B cell (primary cell): ENCODE results near the gene STYXL1. TPM values are rescaled to one million over a fixed set of nuclear protein-coding genes. Genes with fewer than 3 reads are reported as not detected.
A peak's percentile ranks its signal among the peaks of the same experiment; 100 is the strongest.

Experiments used
- ATAC-seq: fragments of 200-7000 bp; cut with Tn5 transposase; one replicate; pipeline ENCODE4 v1.10.0; 2021; ENCODE audit warnings: low read depth, mild to moderate bottlenecking, moderate number of reproducible peaks, moderate library complexity
- CTCF ChIA-PET: fragments of 350-600 bp; sonication (Branson Sonifier 250); formaldehyde crosslinking; loops from one replicate; lab custom pipeline; 2021; ENCODE audit warnings: antibody characterized with exemption, inconsistent platforms; lab: Charles Lee
- POLR2A ChIA-PET: fragments of 350-600 bp; sonication (Branson Sonifier 250); formaldehyde crosslinking; loops from one replicate; lab custom pipeline; 2021; ENCODE audit warnings: antibody characterized with exemption; lab: Charles Lee
- DNase-seq: peaks from one replicate; pipeline ENCODE4 v3.0.0; 2013
- H2AFZ ChIP-seq: 2 replicates; pipeline ENCODE4 v1.6.1; 2012; ENCODE audit warnings: mild to moderate bottlenecking, low read depth, low read length; ENCODE audit not compliant: insufficient read depth, poor library complexity, severe bottlenecking
- H3K27ac ChIP-seq, 2 donors: 1 replicate in 1 of 2; 2 replicates in 1 of 2; pipeline ENCODE4 v1.5.1; 2012 to 2013; ENCODE audit warnings: low read length in 2 of 2, mild to moderate bottlenecking in 2 of 2, moderate library complexity in 1 of 2
- H3K27me3 ChIP-seq, 4 experiments: fragments of 200-600 bp in 1 of 4; sonication (generic) in 1 of 4; replicated peaks in 1 of 4; 1 replicate in 2 of 4; 2 replicates in 2 of 4; pipeline versions ENCODE4 v1.6.1 to v1.7.0; 2013 to 2016; ENCODE audit warnings: low read length in 3 of 4, mild to moderate bottlenecking in 2 of 4, mixed read lengths in 1 of 4, moderate library complexity in 1 of 4; ENCODE audit not compliant: insufficient read depth in 4 of 4, control insufficient read depth in 3 of 4; ENCODE audit errors: control extremely low read depth in 1 of 4
- H3K36me3 ChIP-seq, 2 experiments: replicated peaks in 1 of 2; 1 replicate in 1 of 2; 2 replicates in 1 of 2; pipeline versions ENCODE4 v1.6.1 to v1.7.1; 2013; ENCODE audit warnings: low read length in 1 of 2; ENCODE audit not compliant: insufficient read depth in 2 of 2, control insufficient read depth in 1 of 2; ENCODE audit errors: control extremely low read depth in 1 of 2, extremely low read depth in 1 of 2
- H3K4me1 ChIP-seq, 2 donors: fragments of 200-600 bp in 1 of 2; sonication (generic) in 1 of 2; 1 replicate in 1 of 2; 2 replicates in 1 of 2; pipeline versions ENCODE4 v1.5.1 to v1.6.1; 2013 to 2017; ENCODE audit warnings: low read length in 2 of 2; ENCODE audit not compliant: control insufficient read depth in 2 of 2, insufficient read depth in 2 of 2
- H3K4me2 ChIP-seq: replicated peaks from 2 replicates; pipeline ENCODE3; 2012; ENCODE audit warnings: mild to moderate bottlenecking, low read depth, low read length; ENCODE audit not compliant: poor library complexity, severe bottlenecking
- H3K4me3 ChIP-seq, 5 experiments: fragments of 200-600 bp in 1 of 5; sonication (generic) in 1 of 5; 1 replicate in 3 of 5; 2 replicates in 2 of 5; pipeline versions ENCODE4 v1.5.1 to v1.7.0; 2011 to 2016; ENCODE audit warnings: low read length in 4 of 5, mild to moderate bottlenecking in 4 of 5, low read depth in 2 of 5, control low read depth in 1 of 5, moderate library complexity in 1 of 5; ENCODE audit not compliant: insufficient read depth in 1 of 5; ENCODE audit errors: control extremely low read depth in 1 of 5, extremely low read depth in 1 of 5
- H3K79me2 ChIP-seq: fragments of 200-600 bp; sonication (generic); one replicate; pipeline ENCODE4 v1.6.0; 2016; ENCODE audit warnings: low read length; ENCODE audit not compliant: control insufficient read depth, insufficient read depth
- H3K9ac ChIP-seq: fragments of 200-600 bp; sonication (generic); 2 replicates; pipeline ENCODE4 v1.6.1; 2017; ENCODE audit warnings: mild to moderate bottlenecking, low read length, moderate library complexity
- H3K9me3 ChIP-seq, 3 donors: one replicate each; pipeline versions ENCODE4 v1.6.1 to v1.7.1; 2013; ENCODE audit warnings: low read length in 2 of 3; ENCODE audit not compliant: control insufficient read depth in 2 of 3, insufficient read depth in 1 of 3; ENCODE audit errors: control extremely low read depth in 1 of 3
- H4K20me1 ChIP-seq: 2 replicates; pipeline ENCODE4 v1.6.0; 2012; ENCODE audit warnings: mild to moderate bottlenecking, low read length; ENCODE audit not compliant: insufficient read depth, control insufficient read depth, poor library complexity, severe bottlenecking
- H3K27ac Mint-ChIP-seq: one replicate; pipeline ENCODE4 v1.8.0; 2021; ENCODE audit warnings: mixed read lengths
- H3K27me3 Mint-ChIP-seq: one replicate; pipeline ENCODE4 v1.8.0; 2021; ENCODE audit warnings: mixed read lengths
- H3K4me1 Mint-ChIP-seq: one replicate; pipeline ENCODE4 v1.8.0; 2021; ENCODE audit warnings: mixed read lengths
- H3K4me3 Mint-ChIP-seq: one replicate; pipeline ENCODE4 v1.8.0; 2021; ENCODE audit warnings: mixed read lengths
- H3K9me3 Mint-ChIP-seq: one replicate; pipeline ENCODE4 v1.8.0; 2022; ENCODE audit warnings: mixed read lengths; ENCODE audit not compliant: insufficient read depth
- EZH2 ChIP-seq: IDR thresholded peaks from 2 replicates; pipeline ENCODE4 v1.6.1; 2012; ENCODE audit warnings: borderline replicate concordance, low read depth, mild to moderate bottlenecking, moderate library complexity, low read length; ENCODE audit not compliant: insufficient read depth, poor library complexity, severe bottlenecking
- WGBS: methylation state at CpG from one replicate; pipeline ENCODE4 v1.1.5; 2013; ENCODE audit warnings: missing lambda C conversion rate; ENCODE audit not compliant: insufficient coverage; 5-methylcytosine and 5-hydroxymethylcytosine counted together
- intact Hi-C: fragments of 100-400 bp; cut with micrococcal nuclease; formaldehyde crosslinking; loops from one replicate; pipeline ENCODE4 v1.10.0; 2022
- polyA plus RNA-seq: library from polyadenylated mRNA; depleted of rRNA; stranded (reverse); fragments of >200 nt; gene quantifications from 2 replicates; pipeline ENCODE4 v1.2.3, GENCODE V29; 2012
- total RNA-seq, 2 donors: library from RNA; stranded (reverse); fragments of 120-200 nt in 1 of 2; gene quantifications; 1 replicate in 1 of 2; 2 replicates in 1 of 2; pipeline versions ENCODE4 v1.2.3 to v1.2.4, GENCODE V29; 2013 to 2022
- TF ChIP-seq, protein P1 (sequence below): fragments of 200-600 bp; IDR thresholded peaks from one replicate; pipeline ENCODE4 v1.8.0; 2022; ENCODE audit warnings: antibody characterized with exemption, mild to moderate bottlenecking

STYXL1 gene
- total and polyA plus RNA-seq, 2 donors (not counting 1 experiment from before 2014, with no cell fraction given), result 15.2 to 29.3 TPM

DNA sequence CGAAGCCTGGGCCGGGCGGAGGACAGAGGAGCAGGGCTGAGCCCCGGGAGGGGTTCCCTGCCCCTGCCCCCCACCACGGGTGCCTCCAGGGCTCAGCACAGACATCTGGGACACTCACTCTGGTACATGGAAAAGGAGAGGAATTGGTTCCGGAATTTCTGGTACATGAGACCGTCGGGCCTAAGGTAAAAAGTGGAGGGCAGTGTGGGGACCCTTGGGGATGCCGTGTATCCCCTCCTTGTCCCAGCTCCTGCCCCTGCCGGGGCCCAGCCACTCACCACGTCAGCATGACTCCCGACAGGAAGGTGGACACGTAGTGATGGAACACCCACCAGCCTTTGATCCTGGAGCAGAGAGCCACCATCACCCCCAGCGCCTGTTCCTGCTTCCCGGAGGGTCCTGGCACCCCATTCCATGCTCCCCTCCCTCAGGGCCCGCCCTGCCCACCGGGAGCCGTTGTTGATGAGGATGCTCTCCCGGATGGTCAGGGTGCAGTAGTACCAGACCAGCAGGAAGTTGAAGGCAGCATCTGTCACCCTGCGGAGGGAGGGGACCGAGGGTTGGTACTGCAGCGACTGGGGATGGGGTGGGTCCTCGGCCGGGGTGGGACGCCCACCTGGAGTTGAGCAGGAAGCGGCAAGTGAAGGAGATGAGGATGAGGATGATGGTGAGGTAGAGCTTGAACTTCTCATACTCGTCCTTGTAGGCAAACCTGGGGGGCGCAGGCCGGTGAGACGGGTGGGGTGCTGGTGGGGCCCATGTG is 59.8 kb downstream of the STYXL1 start:
- 96% methylated on average over 22 of the region's 30 CpGs for WGBS
- H3K4me3 ChIP-seq, result no peak overlapping the region
- H3K9me3 ChIP-seq, result no peaks in the 10 kb centered on the region
- no peaks in the 10 kb centered on the region for H4K20me1 ChIP-seq
- TF ChIP-seq, protein P1, sequence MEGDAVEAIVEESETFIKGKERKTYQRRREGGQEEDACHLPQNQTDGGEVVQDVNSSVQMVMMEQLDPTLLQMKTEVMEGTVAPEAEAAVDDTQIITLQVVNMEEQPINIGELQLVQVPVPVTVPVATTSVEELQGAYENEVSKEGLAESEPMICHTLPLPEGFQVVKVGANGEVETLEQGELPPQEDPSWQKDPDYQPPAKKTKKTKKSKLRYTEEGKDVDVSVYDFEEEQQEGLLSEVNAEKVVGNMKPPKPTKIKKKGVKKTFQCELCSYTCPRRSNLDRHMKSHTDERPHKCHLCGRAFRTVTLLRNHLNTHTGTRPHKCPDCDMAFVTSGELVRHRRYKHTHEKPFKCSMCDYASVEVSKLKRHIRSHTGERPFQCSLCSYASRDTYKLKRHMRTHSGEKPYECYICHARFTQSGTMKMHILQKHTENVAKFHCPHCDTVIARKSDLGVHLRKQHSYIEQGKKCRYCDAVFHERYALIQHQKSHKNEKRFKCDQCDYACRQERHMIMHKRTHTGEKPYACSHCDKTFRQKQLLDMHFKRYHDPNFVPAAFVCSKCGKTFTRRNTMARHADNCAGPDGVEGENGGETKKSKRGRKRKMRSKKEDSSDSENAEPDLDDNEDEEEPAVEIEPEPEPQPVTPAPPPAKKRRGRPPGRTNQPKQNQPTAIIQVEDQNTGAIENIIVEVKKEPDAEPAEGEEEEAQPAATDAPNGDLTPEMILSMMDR, result no peak
- TF ChIP-seq EZH2, result no peak
- DNase-seq (no peak), ATAC-seq (no peak)
- CTCF ChIA-PET, result no interaction called here
- POLR2A ChIA-PET, result no interaction called here
- Mint-ChIP-seq H3K4me1 (peaks cover 15% of the 10 kb centered on the region), H3K9me3 (no peaks in the 10 kb centered on the region), H3K27ac (peak overlapping the region; percentile 3), H3K27me3 (no peaks in the 10 kb centered on the region), H3K4me3 (no peak overlapping the region)
- peaks cover 0 to 11% of the 10 kb centered on the region in 2 donors for H3K4me1 ChIP-seq
- no peak overlapping the region for H2AFZ ChIP-seq
- H3K27me3 ChIP-seq, result no peaks in the 10 kb centered on the region
- no peak overlapping the region for H3K4me2 ChIP-seq
- H3K36me3 ChIP-seq, result peaks cover 0 to 27% of the 10 kb centered on the region in 2 experiments
- intact Hi-C loops, result no loop called here
- no peaks in the 10 kb centered on the region for H3K79me2 ChIP-seq
- no peak overlapping the region for H3K9ac ChIP-seq
- no peak overlapping the region for H3K27ac ChIP-seq

- Histone ChIP-seq H3K4me3 (no peak overlapping the region), H3K79me2 (no peaks in the 10 kb centered on the region), H3K4me2 (no peak overlapping the region), H3K27me3 (no peaks in the 10 kb centered on the region), H3K9ac (no peak overlapping the region), H3K4me1 (peaks cover 0 to 11% of the 10 kb centered on the region in 2 donors), H2AFZ (no peak overlapping the region), H4K20me1 (no peaks in the 10 kb centered on the region), H3K9me3 (no peaks in the 10 kb centered on the region), H3K36me3 (peaks cover 0 to 32% of the 10 kb centered on the region in 2 experiments), H3K27ac (no peak overlapping the region)
- ChIA-PET CTCF (interaction anchor here (0.7 kb wide), 1 partner anchor 33 kb away, joined by 3 read pairs; no protein-coding TSS in a partner anchor), POLR2A (no interaction called here)
- ATAC-seq, result no peak
- no peaks in the 10 kb centered on the region for H3K27me3 Mint-ChIP-seq
- H3K9me3 Mint-ChIP-seq, result no peaks in the 10 kb centered on the region
- peaks cover 14% of the 10 kb centered on the region for H3K4me1 Mint-ChIP-seq
- no peak for TF ChIP-seq EZH2
- TF ChIP-seq, protein P1, result no peak
- intact Hi-C loops, result no loop called here
- WGBS, result 98% methylated on average over 26 of the region's 32 CpGs
- H3K27ac Mint-ChIP-seq, result no peak overlapping the region
- DNase-seq, result no peak
- no peak overlapping the region for H3K4me3 Mint-ChIP-seq
Observed at GRCh38 chr7:75987026-75987804, 60.6 kb downstream of the STYXL1 start.
